OCI-LY3 (cell line): ENCODE measurements around the gene TLCD1.

Experiments
- H2AFZ ChIP-seq: fragments of 200-600, 300-600 bp; shearing (Covaris generic); 2 replicates; pipeline ENCODE4 v1.6.0; 2014; ENCODE audit warnings: antibody characterized with exemption, low read depth, low read length
- H3K27ac ChIP-seq: fragments of 200-600, 300-600 bp; sonication (generic); 2 replicates; pipeline ENCODE4 v1.5.1; 2014; ENCODE audit warnings: mild to moderate bottlenecking, low read length, moderate library complexity, mixed read lengths
- H3K27me3 ChIP-seq: fragments of 200-600, 300-600 bp; sonication (generic); 2 replicates; pipeline ENCODE4 v1.6.1; 2014; ENCODE audit warnings: low read depth, low read length, mixed read lengths
- H3K36me3 ChIP-seq: fragments of 200-600, 300-600 bp; sonication (generic); replicated peaks from 2 replicates; pipeline ENCODE3; 2014; ENCODE audit warnings: low read depth, low read length, mixed read lengths
- H3K4me1 ChIP-seq: fragments of 300-600, 200-600 bp; sonication (generic); 2 replicates; pipeline ENCODE4 v1.6.1; 2014; ENCODE audit warnings: low read length, mixed read lengths
- H3K4me2 ChIP-seq: fragments of 200-600, 300-600 bp; sonication (generic); 2 replicates; pipeline ENCODE4 v1.6.1; 2014; ENCODE audit warnings: low read length, mixed read lengths
- H3K4me3 ChIP-seq: fragments of 300-600, 200-600 bp; sonication (generic); 2 replicates; pipeline ENCODE4 v1.5.1; 2014; ENCODE audit warnings: antibody characterized with exemption, mild to moderate bottlenecking, low read length, moderate library complexity
- H3K79me2 ChIP-seq: fragments of 300-600, 200-600 bp; shearing (Covaris generic); 2 replicates; pipeline ENCODE4 v1.6.1; 2014; ENCODE audit warnings: mild to moderate bottlenecking, low read length, mixed read lengths
- H3K9ac ChIP-seq: fragments of 300-600, 200-600 bp; shearing (Covaris generic); 2 replicates; pipeline ENCODE4 v1.6.0; 2014; ENCODE audit warnings: mild to moderate bottlenecking, low read length, moderate library complexity
- H3K9me3 ChIP-seq: fragments of 200-600, 300-600 bp; shearing (Covaris generic); 2 replicates; pipeline ENCODE4 v1.6.1; 2014; ENCODE audit warnings: low read length, mixed read lengths; ENCODE audit not compliant: insufficient read depth
- H4K20me1 ChIP-seq: fragments of 200-600, 300-600 bp; sonication (generic); 2 replicates; pipeline ENCODE4 v1.6.1; 2016; ENCODE audit warnings: low read length, mixed read lengths; ENCODE audit not compliant: insufficient read depth
- EZH2phosphoT487 ChIP-seq: fragments of 200-600 bp; shearing (Covaris generic); IDR thresholded peaks from 2 replicates; pipeline ENCODE4 v1.6.1; 2018; ENCODE audit warnings: antibody characterized with exemption, mixed run types, low read depth
- TF ChIP-seq, protein P1 (sequence below): fragments of 200-600, 300-600 bp; sonication (generic); IDR thresholded peaks from 2 replicates; pipeline ENCODE4 v1.5.1; 2014; ENCODE audit warnings: antibody characterized with exemption, low read length, low read depth

The TLCD1 gene

DNA sequence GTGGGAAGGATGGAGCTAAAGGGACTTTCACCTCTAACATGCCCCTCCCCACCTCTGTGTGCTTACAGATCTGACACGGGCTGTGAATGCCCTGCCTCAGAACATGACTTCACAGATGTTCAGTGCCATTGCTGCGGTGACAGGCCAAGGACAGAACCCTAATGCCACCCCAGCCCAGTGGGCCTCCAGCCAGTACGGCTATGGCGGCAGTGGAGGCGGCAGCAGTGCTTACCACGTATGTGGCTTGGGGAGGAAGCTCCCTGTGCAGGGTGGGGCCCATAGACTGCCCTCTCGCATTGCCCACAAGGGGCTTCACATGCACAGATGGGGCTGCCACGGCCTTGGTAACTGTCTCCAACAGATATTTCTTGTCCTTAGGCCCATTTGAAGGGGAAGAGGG, 25.8 kb downstream of the TLCD1 start:
- Histone ChIP-seq H3K9me3 (no peaks in the 10 kb centered on the region), H4K20me1 (no peaks in the 10 kb centered on the region), H3K27ac (no peak overlapping the region), H3K4me1 (no peaks in the 10 kb centered on the region), H2AFZ (no peak overlapping the region), H3K9ac (no peak overlapping the region), H3K36me3 (peaks cover 73% of the 10 kb centered on the region), H3K27me3 (no peaks in the 10 kb centered on the region), H3K79me2 (no peaks in the 10 kb centered on the region), H3K4me2 (no peak overlapping the region), H3K4me3 (no peak overlapping the region)
- TF ChIP-seq, protein P1, sequence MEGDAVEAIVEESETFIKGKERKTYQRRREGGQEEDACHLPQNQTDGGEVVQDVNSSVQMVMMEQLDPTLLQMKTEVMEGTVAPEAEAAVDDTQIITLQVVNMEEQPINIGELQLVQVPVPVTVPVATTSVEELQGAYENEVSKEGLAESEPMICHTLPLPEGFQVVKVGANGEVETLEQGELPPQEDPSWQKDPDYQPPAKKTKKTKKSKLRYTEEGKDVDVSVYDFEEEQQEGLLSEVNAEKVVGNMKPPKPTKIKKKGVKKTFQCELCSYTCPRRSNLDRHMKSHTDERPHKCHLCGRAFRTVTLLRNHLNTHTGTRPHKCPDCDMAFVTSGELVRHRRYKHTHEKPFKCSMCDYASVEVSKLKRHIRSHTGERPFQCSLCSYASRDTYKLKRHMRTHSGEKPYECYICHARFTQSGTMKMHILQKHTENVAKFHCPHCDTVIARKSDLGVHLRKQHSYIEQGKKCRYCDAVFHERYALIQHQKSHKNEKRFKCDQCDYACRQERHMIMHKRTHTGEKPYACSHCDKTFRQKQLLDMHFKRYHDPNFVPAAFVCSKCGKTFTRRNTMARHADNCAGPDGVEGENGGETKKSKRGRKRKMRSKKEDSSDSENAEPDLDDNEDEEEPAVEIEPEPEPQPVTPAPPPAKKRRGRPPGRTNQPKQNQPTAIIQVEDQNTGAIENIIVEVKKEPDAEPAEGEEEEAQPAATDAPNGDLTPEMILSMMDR, result no peak
- TF ChIP-seq EZH2phosphoT487, result no peak

DNA sequence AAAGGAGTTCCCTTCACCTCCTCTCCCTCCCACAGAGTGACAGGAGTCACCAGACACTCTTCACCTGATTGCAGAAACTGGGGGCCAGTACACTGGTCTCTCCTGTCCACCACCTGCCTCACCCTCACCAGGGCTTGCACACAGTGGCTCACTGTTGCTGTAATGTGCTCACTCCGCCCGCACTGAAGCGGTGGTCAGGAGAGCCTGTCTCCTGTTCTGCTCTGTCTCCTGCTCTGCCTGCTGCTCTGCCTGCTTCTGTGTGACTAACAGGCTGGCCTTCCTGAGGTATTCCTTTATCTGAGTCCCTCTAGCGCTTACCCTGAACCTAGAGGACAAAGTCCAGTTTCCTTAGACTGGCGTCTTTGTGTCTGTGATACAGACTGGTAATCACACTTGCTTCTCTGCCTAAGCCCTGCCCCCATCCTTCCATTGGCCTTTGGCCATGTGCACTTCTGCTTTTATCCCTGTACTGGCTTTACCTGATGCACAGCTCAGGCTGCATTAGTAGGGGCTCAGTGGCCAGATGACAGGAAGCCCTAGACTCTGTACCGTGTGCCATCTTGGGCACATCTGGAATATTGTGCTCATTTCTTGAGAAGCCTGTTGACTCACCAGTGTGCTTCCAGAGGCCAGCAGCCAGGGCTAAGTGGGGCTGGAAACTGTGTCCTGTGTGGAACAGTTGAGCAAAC, 27.6 kb downstream of the TLCD1 start:
- Histone ChIP-seq H3K27me3 (no peaks in the 10 kb centered on the region), H2AFZ (no peak overlapping the region), H3K4me2 (no peak overlapping the region), H3K9me3 (no peaks in the 10 kb centered on the region), H3K9ac (no peak overlapping the region), H3K36me3 (peaks cover 80% of the 10 kb centered on the region), H3K79me2 (no peaks in the 10 kb centered on the region), H3K27ac (no peak overlapping the region), H3K4me1 (no peaks in the 10 kb centered on the region), H3K4me3 (no peak overlapping the region), H4K20me1 (no peaks in the 10 kb centered on the region)
- TF ChIP-seq EZH2phosphoT487, result no peak
- TF ChIP-seq, protein P1, result no peak

- Histone ChIP-seq H2AFZ (no peak overlapping the region), H3K4me3 (no peak overlapping the region), H3K27ac (no peak overlapping the region), H3K9ac (no peak overlapping the region), H3K4me2 (no peak overlapping the region), H3K4me1 (no peaks in the 10 kb centered on the region), H3K79me2 (no peaks in the 10 kb centered on the region), H4K20me1 (no peaks in the 10 kb centered on the region), H3K36me3 (peaks cover 62% of the 10 kb centered on the region), H3K9me3 (no peaks in the 10 kb centered on the region), H3K27me3 (no peaks in the 10 kb centered on the region)
- no peak for TF ChIP-seq EZH2phosphoT487
- TF ChIP-seq, protein P1, result no peak
These were observed 32.2 kb downstream of the TLCD1 start for GRCh38 chr17:28693869-28694268.

GRCh38 chr17:28689011-28689410, 37.0 kb downstream of the TLCD1 start:
- TF ChIP-seq, protein P1, result no peak
- TF ChIP-seq EZH2phosphoT487, result no peak
- no peaks in the 10 kb centered on the region for H3K4me1 ChIP-seq
- H2AFZ ChIP-seq, result no peak overlapping the region

More at GRCh38 chr17:28689011-28689410, 37.0 kb downstream of the TLCD1 start:
- H3K27me3 ChIP-seq, result no peaks in the 10 kb centered on the region
- no peaks in the 10 kb centered on the region for H3K9me3 ChIP-seq
- H4K20me1 ChIP-seq, result no peaks in the 10 kb centered on the region
- H3K27ac ChIP-seq, result no peak overlapping the region
- H3K79me2 ChIP-seq, result no peaks in the 10 kb centered on the region
- no peak overlapping the region for H3K4me3 ChIP-seq
- no peak overlapping the region for H3K4me2 ChIP-seq
- no peak overlapping the region for H3K9ac ChIP-seq
- H3K36me3 ChIP-seq, result peaks cover 68% of the 10 kb centered on the region
